GM18858 (cell line): ENCODE measurements around the gene CFAP68.
"Not testable (repeated sequence)": the region's sequence is repeated elsewhere in the genome, so short reads cannot be mapped to it uniquely, and the experiment has no call there.

Experiments
- ATAC-seq: cut with Tn5 transposase; IDR thresholded peaks from one replicate; pipeline ENCODE4 v1.9.1; 2021; ENCODE audit not compliant: unreplicated experiment

The CFAP68 gene

DNA sequence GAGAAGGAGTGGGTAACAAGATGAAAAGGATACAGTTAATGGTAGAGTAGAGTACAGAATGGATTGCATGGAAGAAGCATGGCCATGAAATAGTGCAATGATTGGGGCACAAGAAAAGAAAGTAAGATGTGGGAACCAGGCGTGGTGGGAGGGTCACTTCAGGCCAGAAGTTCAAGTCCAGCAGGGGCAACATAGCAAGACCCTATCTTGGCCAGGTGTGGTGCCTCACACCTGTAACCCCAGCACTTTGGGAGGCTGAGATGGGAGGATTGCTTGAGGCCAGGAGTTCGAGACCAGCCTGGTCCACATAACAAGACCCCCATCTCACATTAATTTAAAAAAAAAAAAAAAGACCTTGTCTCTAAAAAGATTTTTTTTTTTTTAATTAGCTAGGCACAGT lies 38.0 kb downstream of the CFAP68 start:
- no peak for ATAC-seq

DNA sequence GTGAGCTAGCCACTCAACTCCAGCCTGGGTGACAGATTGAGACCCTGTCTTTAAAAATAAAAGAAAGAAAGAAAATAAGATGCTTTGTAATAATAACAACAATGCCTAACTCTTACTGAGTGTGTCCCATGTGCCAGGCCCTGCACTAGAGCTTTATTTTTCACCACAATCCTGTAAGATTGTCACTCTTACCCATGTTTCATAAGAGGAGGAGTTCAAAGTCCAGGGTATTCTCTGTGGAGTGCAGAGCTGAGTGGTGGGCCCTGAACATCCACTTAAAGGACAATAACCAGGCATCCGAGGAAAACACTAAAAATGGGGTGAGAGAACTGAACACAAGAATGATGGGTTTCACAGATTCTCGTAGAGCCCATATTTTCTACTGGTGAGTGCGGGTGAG lies 38.4 kb downstream of the CFAP68 start:
- no peak for ATAC-seq

- ATAC-seq, result no peak
Measured at GRCh38 chr11:111918390-111919256, 39.3 kb downstream of the CFAP68 start, which contains the start of gene C11orf52. C11orf52 (plus strand) TSS chr11:111918913; CDS start chr11:111918973, 60 bp downstream.

DNA sequence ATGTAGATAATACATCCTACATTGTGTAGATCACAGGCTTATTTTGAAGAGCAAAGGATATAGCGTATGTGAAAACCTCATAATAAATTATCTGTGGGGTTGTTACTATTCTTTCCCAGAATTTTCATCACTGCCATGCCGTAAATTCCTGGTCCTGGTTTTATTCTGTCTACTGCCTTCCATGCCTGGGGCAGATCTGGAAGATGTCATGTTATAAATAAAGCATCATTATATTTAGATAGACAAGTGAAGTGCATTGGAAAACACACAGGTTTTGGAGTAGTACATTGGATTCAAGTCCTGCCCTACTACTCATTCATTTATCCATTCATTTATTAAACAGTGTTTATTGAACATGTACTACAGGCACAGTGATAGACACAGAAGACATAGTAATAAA lies 41.6 kb downstream of the CFAP68 start:
- no peak for ATAC-seq

- no peak for ATAC-seq
Measured at GRCh38 chr11:111921541-111922230, 42.3 kb downstream of the CFAP68 start.

DNA sequence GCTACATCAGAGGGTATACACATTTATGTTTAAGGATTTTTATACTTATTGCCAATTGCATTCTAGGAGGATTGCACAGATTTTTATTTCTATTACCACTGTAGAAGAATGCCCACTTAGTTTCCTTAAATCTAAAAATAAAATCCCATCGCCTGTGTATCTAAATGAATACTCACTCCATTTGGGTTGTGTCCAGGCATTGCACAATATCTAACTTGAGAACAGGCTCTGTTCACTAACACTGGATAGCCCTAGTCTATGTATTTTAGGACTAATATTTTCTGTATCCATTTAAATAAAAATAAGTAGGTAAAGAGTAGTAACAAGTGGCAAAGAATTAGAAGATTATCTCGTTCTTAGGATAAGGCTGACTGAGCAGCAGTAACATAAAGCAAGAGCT lies 43.5 kb downstream of the CFAP68 start:
- no peak for ATAC-seq

DNA sequence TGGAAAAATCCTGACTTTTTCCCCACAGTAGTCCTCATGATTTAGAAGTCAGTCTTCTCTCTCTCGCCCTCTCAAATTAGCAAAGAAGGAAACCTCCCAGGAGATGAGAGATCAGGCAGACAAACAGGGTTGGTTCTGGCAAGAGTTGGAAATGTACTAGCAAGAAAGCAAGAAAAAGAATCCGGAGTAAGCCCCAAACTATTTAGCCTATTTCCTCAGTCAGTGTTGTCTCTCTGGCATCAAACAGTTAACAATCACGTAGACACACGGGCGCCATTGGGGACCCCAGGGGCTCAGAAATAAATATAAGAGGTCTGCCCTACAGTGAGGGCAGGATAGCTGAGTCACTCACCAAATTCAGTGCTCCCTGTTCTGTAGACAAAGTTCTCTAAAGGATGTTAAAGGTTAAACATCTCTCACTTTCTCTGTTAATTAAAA lies 44.0 kb downstream of the CFAP68 start:
- no peak for ATAC-seq

GRCh38 chr11:111923951-111924350 lies 44.6 kb downstream of the CFAP68 start:
- ATAC-seq, result no peak

- no peak for ATAC-seq
Measured at GRCh38 chr11:111925953-111926352, 46.6 kb downstream of the CFAP68 start.

GRCh38 chr11:111926505-111927391 lies 47.4 kb downstream of the CFAP68 start:
- ATAC-seq, result peak; percentile 89

DNA sequence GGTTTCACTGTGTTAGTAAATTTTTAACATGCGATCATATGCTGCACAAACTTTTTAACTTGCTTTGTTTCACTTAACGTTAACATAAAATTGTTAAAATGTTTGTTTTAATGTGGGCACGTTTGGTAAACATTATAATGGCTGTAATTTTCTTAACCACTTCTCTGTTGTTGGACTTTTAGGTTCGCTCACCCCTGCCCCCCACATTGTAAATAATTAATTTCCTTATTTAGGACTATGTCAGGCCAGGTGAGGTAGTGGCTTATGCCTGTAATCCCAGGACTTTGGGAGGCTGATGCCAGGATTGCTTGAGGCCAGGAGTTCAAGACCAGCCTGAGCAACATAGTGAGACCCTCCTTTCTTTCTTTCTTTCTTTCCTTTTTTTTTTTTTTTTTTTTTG lies 51.1 kb downstream of the CFAP68 start:
- ATAC-seq, result no peak

DNA sequence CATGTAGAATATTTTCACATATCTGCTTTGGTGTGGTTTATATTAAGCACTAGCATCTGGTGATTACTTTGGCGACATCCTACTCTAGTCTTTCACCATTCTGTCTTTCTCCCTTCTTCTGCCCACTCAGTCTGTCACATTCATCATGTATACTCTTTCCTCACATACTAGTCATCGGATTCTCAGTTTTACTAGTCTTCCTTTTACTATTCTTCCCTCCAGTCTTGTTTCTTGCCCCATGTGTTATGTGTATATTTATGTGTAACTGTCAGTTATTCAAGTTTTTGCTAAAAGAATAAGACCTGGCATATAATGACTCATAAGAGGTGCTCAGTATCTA lies 53.2 kb downstream of the CFAP68 start:
- no peak for ATAC-seq

- not testable (repeated sequence) for ATAC-seq
Measured at GRCh38 chr11:111933176-111933575, 53.8 kb downstream of the CFAP68 start.

DNA sequence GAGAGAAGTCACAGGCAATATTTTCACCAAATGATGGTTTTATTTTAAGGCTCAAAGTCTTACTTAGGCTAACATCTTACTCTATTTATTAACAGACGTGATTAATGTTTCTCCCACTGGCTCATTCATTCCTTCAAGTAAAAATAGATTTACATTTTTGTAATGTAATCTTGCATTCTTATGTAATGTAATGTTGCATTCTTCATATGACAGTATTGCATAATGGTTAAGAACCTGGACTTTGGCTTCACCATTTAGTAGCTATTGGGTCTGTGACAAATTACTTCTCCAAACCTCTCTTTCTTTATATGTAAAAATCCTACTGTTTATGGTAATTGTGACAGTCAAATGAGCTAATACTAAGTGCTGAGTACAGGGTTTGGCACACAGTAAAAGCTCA lies 54.5 kb downstream of the CFAP68 start:
- ATAC-seq, result no peak

- no peak for ATAC-seq
Measured at GRCh38 chr11:111934306-111934705, 55.0 kb downstream of the CFAP68 start.
